MCF 10A (cell line): ENCODE data around the gene PLEKHM1. TPM values are rescaled to one million over a fixed set of nuclear protein-coding genes. Genes with fewer than 3 reads are reported as not detected.
A peak's percentile ranks its signal among the peaks of the same experiment; 100 is the strongest.

Source experiments
- BruUV-seq: library from RNA; stranded (reverse); fragments of 400-500 nt; replicated peaks from 2 replicates; lab custom pipeline; 2021; lab: Mats Ljungman, UMichigan
- CTCF ChIA-PET: fragments of 300-600 bp; sonication (Branson Sonifier 250); formaldehyde crosslinking; extraction: SDS; loops from one replicate; lab custom pipeline; 2021; ENCODE audit warnings: antibody characterized with exemption, inconsistent platforms; lab: Yijun Ruan, JAX
- POLR2A ChIA-PET: fragments of 300-600, 350-650 bp; sonication (Branson Sonifier 250); formaldehyde crosslinking; extraction: SDS; loops from one replicate; lab custom pipeline; 2020; ENCODE audit warnings: antibody characterized with exemption, inconsistent platforms; lab: Yijun Ruan, JAX
- DNase-seq: peaks from one replicate; pipeline ENCODE4 v3.0.0-alpha.2; 2018; ENCODE audit not compliant: unreplicated experiment
- H3K27ac Mint-ChIP-seq: one replicate; pipeline ENCODE4 v1.8.0; 2022; ENCODE audit warnings: mild to moderate bottlenecking, low read depth, mixed read lengths; ENCODE audit not compliant: unreplicated experiment
- H3K27me3 Mint-ChIP-seq: one replicate; pipeline ENCODE4 v1.8.0; 2022; ENCODE audit warnings: mixed read lengths; ENCODE audit not compliant: insufficient read depth, unreplicated experiment
- H3K36me3 Mint-ChIP-seq: one replicate; pipeline ENCODE4 v1.8.0; 2022; ENCODE audit warnings: mild to moderate bottlenecking, moderate library complexity, mixed read lengths; ENCODE audit not compliant: insufficient read depth, unreplicated experiment
- H3K4me1 Mint-ChIP-seq: one replicate; pipeline ENCODE4 v1.8.0; 2022; ENCODE audit warnings: mixed read lengths; ENCODE audit not compliant: insufficient read depth, unreplicated experiment
- H3K4me3 Mint-ChIP-seq: one replicate; pipeline ENCODE4 v1.8.0; 2022; ENCODE audit warnings: mild to moderate bottlenecking, moderate library complexity, mixed read lengths; ENCODE audit not compliant: unreplicated experiment
- H3K9me3 Mint-ChIP-seq: one replicate; pipeline ENCODE4 v1.8.0; 2022; ENCODE audit warnings: mixed read lengths; ENCODE audit not compliant: unreplicated experiment
- CTCF ChIP-seq: fragments of 200-600 bp; IDR thresholded peaks from one replicate; pipeline ENCODE4 v1.8.0; 2022; ENCODE audit warnings: antibody characterized with exemption, mild to moderate bottlenecking; ENCODE audit not compliant: unreplicated experiment
- intact Hi-C: fragments of 100-400 bp; cut with micrococcal nuclease; formaldehyde crosslinking; loops from 2 replicates; pipeline ENCODE4 v1.14.1; 2022
- total RNA-seq: library from RNA; stranded (reverse); gene quantifications from 2 replicates; pipeline ENCODE4 v1.2.3, GENCODE V29; 2022

The PLEKHM1 gene
- total RNA-seq, 1 experiment from 2014 or later, result 53.4 TPM

- Mint-ChIP-seq H3K36me3 (peaks cover 39% of the 10 kb centered on the region), H3K27ac (no peak overlapping the region), H3K27me3 (no peaks in the 10 kb centered on the region), H3K4me1 (peaks cover 28% of the 10 kb centered on the region), H3K9me3 (no peaks in the 10 kb centered on the region), H3K4me3 (peak overlapping the region; percentile 71)
- intact Hi-C loops, result loop anchor here (1.0 to 5.0 kb wide), 2 partner anchors 207 to 426 kb away; no protein-coding TSS in a partner anchor
- TF ChIP-seq CTCF, result peak; percentile 48
- ChIA-PET POLR2A (interaction anchor here (0.6 to 2.4 kb wide), 8 partner anchors 10 to 160 kb away, joined by 3 to 10 read pairs (median 4); partner anchors contain the start of gene MAP3K14), CTCF (interaction anchor here (0.7 to 1.8 kb wide), 11 partner anchors 22 to 228 kb away, joined by 3 to 11 read pairs (median 4); no protein-coding TSS in a partner anchor)
- BruUV-seq, result no TSS peak
- DNase-seq, result no peak
These were observed 64.5 kb downstream of the PLEKHM1 start for GRCh38 chr17:45425984-45426413.

- Mint-ChIP-seq H3K27me3 (no peaks in the 10 kb centered on the region), H3K9me3 (no peaks in the 10 kb centered on the region), H3K36me3 (peaks cover 36% of the 10 kb centered on the region), H3K4me3 (peak overlapping the region; percentile 71), H3K4me1 (peaks cover 28% of the 10 kb centered on the region), H3K27ac (peak overlapping the region; percentile 50)
- DNase-seq, result peak; percentile 97
- ChIA-PET CTCF (interaction anchor here (0.6 to 1.8 kb wide), 15 partner anchors 17 to 227 kb away, joined by 3 to 11 read pairs (median 3); no protein-coding TSS in a partner anchor), POLR2A (interaction anchor here (0.6 to 2.4 kb wide), 12 partner anchors 9 to 217 kb away, joined by 3 to 10 read pairs (median 4); partner anchors contain the start of gene MAP3K14)
- no TSS peak for BruUV-seq
- no peak for TF ChIP-seq CTCF
- intact Hi-C loops, result loop anchor here (5.0 kb wide), 1 partner anchor 427 kb away; no protein-coding TSS in a partner anchor
These were observed 65.2 kb downstream of the PLEKHM1 start for GRCh38 chr17:45425125-45425983.

GRCh38 chr17:45424769-45425124 lies 65.8 kb downstream of the PLEKHM1 start:
- H3K9me3 Mint-ChIP-seq, result no peaks in the 10 kb centered on the region
- TF ChIP-seq CTCF, result no peak
- peaks cover 28% of the 10 kb centered on the region for H3K4me1 Mint-ChIP-seq
- CTCF ChIA-PET, result interaction anchor here (0.6 to 1.7 kb wide), 4 partner anchors 21 to 176 kb away, joined by 3 to 5 read pairs (median 4); no protein-coding TSS in a partner anchor
- POLR2A ChIA-PET, result interaction anchor here (1.1 to 2.4 kb wide), 4 partner anchors 8 to 217 kb away, joined by 3 to 10 read pairs (median 5); no protein-coding TSS in a partner anchor
- H3K36me3 Mint-ChIP-seq, result peaks cover 32% of the 10 kb centered on the region
- no peaks in the 10 kb centered on the region for H3K27me3 Mint-ChIP-seq
- peak overlapping the region; percentile 71 for H3K4me3 Mint-ChIP-seq
- peak overlapping the region; percentile 50 for H3K27ac Mint-ChIP-seq
- DNase-seq, result no peak
- no TSS peak for BruUV-seq
- intact Hi-C loops, result loop anchor here (5.0 kb wide), 1 partner anchor 428 kb away; no protein-coding TSS in a partner anchor

GRCh38 chr17:45423975-45424335 lies 66.6 kb downstream of the PLEKHM1 start:
- peak overlapping the region; percentile 50 for H3K27ac Mint-ChIP-seq
- no peak for TF ChIP-seq CTCF
- CTCF ChIA-PET, result interaction anchor here (0.6 to 1.7 kb wide), 3 partner anchors 175 to 275 kb away, joined by 3 to 5 read pairs (median 5); no protein-coding TSS in a partner anchor
- peaks cover 29% of the 10 kb centered on the region for H3K36me3 Mint-ChIP-seq
- DNase-seq, result no peak
- no peaks in the 10 kb centered on the region for H3K27me3 Mint-ChIP-seq
- POLR2A ChIA-PET, result interaction anchor here (0.8 kb wide), 1 partner anchor 31 kb away, joined by 3 read pairs; no protein-coding TSS in a partner anchor
- H3K4me1 Mint-ChIP-seq, result peaks cover 28% of the 10 kb centered on the region
- intact Hi-C loops, result no loop called here
- no TSS peak for BruUV-seq
- no peaks in the 10 kb centered on the region for H3K9me3 Mint-ChIP-seq
- peak overlapping the region; percentile 71 for H3K4me3 Mint-ChIP-seq
